Adipocyte (in vitro differentiated cells): ENCODE data around the gene GAPT.
A peak's percentile ranks its signal among the peaks of the same experiment; 100 is the strongest.

Experiments
- DNase-seq: peaks from one replicate; pipeline ENCODE4 v3.0.0-alpha.2; 2015; ENCODE audit warnings: low read depth
- H3K27me3 ChIP-seq: replicated peaks from 2 replicates; pipeline ENCODE4 v1.7.0; 2013; ENCODE audit warnings: mild to moderate bottlenecking, low read length, moderate library complexity; ENCODE audit not compliant: control insufficient read depth, insufficient read depth
- H3K36me3 ChIP-seq: 2 replicates; pipeline ENCODE4 v1.7.0; 2013; ENCODE audit warnings: low read length, mild to moderate bottlenecking, moderate library complexity; ENCODE audit not compliant: control insufficient read depth, insufficient read depth, severe bottlenecking
- H3K4me1 ChIP-seq: 2 replicates; pipeline ENCODE4 v1.7.0; 2013; ENCODE audit warnings: mild to moderate bottlenecking, low read length, moderate library complexity; ENCODE audit not compliant: control insufficient read depth, insufficient read depth
- H3K4me3 ChIP-seq: 2 replicates; pipeline ENCODE4 v1.7.0; 2013; ENCODE audit warnings: mild to moderate bottlenecking, low read length, moderate library complexity
- H3K9ac ChIP-seq: 2 replicates; pipeline ENCODE4 v1.7.0; 2013; ENCODE audit warnings: mild to moderate bottlenecking, low read length, moderate library complexity
- H3K9me3 ChIP-seq: 2 replicates; pipeline ENCODE4 v1.7.0; 2013; ENCODE audit warnings: mild to moderate bottlenecking, low read length, moderate library complexity; ENCODE audit not compliant: control insufficient read depth

The GAPT gene

GRCh38 chr5:58462623-58463230, 28.5 kb upstream of the GAPT start:
- H3K4me1 ChIP-seq: peaks cover 19% of the 10 kb centered on the region
- H3K36me3 ChIP-seq: peaks cover 2% of the 10 kb centered on the region
- H3K4me3 ChIP-seq: no peak overlapping the region
- no peaks in the 10 kb centered on the region for H3K27me3 ChIP-seq
- H3K9me3 ChIP-seq: no peaks in the 10 kb centered on the region
- H3K9ac ChIP-seq: peak overlapping the region; percentile 8
- DNase-seq: peak; percentile 82

- no peaks in the 10 kb centered on the region for H3K36me3 ChIP-seq
- H3K9me3 ChIP-seq: no peaks in the 10 kb centered on the region
- H3K9ac ChIP-seq: no peak overlapping the region
- peaks cover 6% of the 10 kb centered on the region for H3K4me1 ChIP-seq
- no peak for DNase-seq
- H3K27me3 ChIP-seq: no peaks in the 10 kb centered on the region
- no peak overlapping the region for H3K4me3 ChIP-seq
Measured at GRCh38 chr5:58466939-58467338, 24.3 kb upstream of the GAPT start.

GRCh38 chr5:58469896-58470295, 21.3 kb upstream of the GAPT start:
- H3K4me3 ChIP-seq: no peak overlapping the region
- no peak for DNase-seq
- H3K27me3 ChIP-seq: no peaks in the 10 kb centered on the region
- no peaks in the 10 kb centered on the region for H3K9me3 ChIP-seq
- no peaks in the 10 kb centered on the region for H3K4me1 ChIP-seq
- no peak overlapping the region for H3K9ac ChIP-seq
- no peaks in the 10 kb centered on the region for H3K36me3 ChIP-seq

GRCh38 chr5:58475404-58475803, 15.8 kb upstream of the GAPT start:
- Histone ChIP-seq H3K36me3 (no peaks in the 10 kb centered on the region), H3K9ac (no peak overlapping the region), H3K27me3 (no peaks in the 10 kb centered on the region), H3K4me3 (no peak overlapping the region), H3K4me1 (no peaks in the 10 kb centered on the region), H3K9me3 (peaks cover 2% of the 10 kb centered on the region)
- no peak for DNase-seq

GRCh38 chr5:58477760-58478376, 13.4 kb upstream of the GAPT start:
- Histone ChIP-seq H3K9ac (no peak overlapping the region), H3K9me3 (peaks cover 2% of the 10 kb centered on the region), H3K4me3 (no peak overlapping the region), H3K4me1 (no peaks in the 10 kb centered on the region), H3K27me3 (no peaks in the 10 kb centered on the region), H3K36me3 (no peaks in the 10 kb centered on the region)
- DNase-seq: no peak

GRCh38 chr5:58481066-58481676, 10.1 kb upstream of the GAPT start:
- H3K9me3 ChIP-seq: no peaks in the 10 kb centered on the region
- DNase-seq: no peak
- H3K4me1 ChIP-seq: no peaks in the 10 kb centered on the region
- H3K27me3 ChIP-seq: peaks cover 13% of the 10 kb centered on the region
- no peak overlapping the region for H3K4me3 ChIP-seq
- no peaks in the 10 kb centered on the region for H3K36me3 ChIP-seq
- H3K9ac ChIP-seq: no peak overlapping the region

- Histone ChIP-seq H3K27me3 (peaks cover 15% of the 10 kb centered on the region), H3K36me3 (no peaks in the 10 kb centered on the region), H3K9ac (no peak overlapping the region), H3K9me3 (no peaks in the 10 kb centered on the region), H3K4me1 (no peaks in the 10 kb centered on the region), H3K4me3 (no peak overlapping the region)
- DNase-seq: no peak
Measured at GRCh38 chr5:58481828-58482227, 9.4 kb upstream of the GAPT start.

GRCh38 chr5:58482536-58482935, 8.7 kb upstream of the GAPT start:
- H3K4me3 ChIP-seq: no peak overlapping the region
- DNase-seq: no peak

GRCh38 chr5:58484505-58484904, 6.7 kb upstream of the GAPT start:
- Histone ChIP-seq H3K4me1 (no peaks in the 10 kb centered on the region), H3K27me3 (peaks cover 20% of the 10 kb centered on the region), H3K36me3 (no peaks in the 10 kb centered on the region), H3K9ac (no peak overlapping the region), H3K4me3 (no peak overlapping the region), H3K9me3 (no peaks in the 10 kb centered on the region)
- DNase-seq: no peak

More at GRCh38 chr5:58482536-58482935, 8.7 kb upstream of the GAPT start:
- Histone ChIP-seq H3K9me3 (no peaks in the 10 kb centered on the region), H3K27me3 (peaks cover 15% of the 10 kb centered on the region), H3K36me3 (no peaks in the 10 kb centered on the region), H3K4me1 (no peaks in the 10 kb centered on the region), H3K9ac (no peak overlapping the region)

GRCh38 chr5:58486290-58486689, 4.9 kb upstream of the GAPT start:
- H3K4me1 ChIP-seq: no peaks in the 10 kb centered on the region
- no peak overlapping the region for H3K9ac ChIP-seq
- H3K27me3 ChIP-seq: peaks cover 20% of the 10 kb centered on the region

GRCh38 chr5:58490402-58491050, 709 bp upstream of the GAPT start:
- H3K36me3 ChIP-seq: no peaks in the 10 kb centered on the region
- H3K9ac ChIP-seq: no peak overlapping the region
- DNase-seq: no peak
- no peaks in the 10 kb centered on the region for H3K9me3 ChIP-seq
- no peaks in the 10 kb centered on the region for H3K4me1 ChIP-seq
- H3K27me3 ChIP-seq: peaks cover 10% of the 10 kb centered on the region
- H3K4me3 ChIP-seq: no peak overlapping the region

More at GRCh38 chr5:58486290-58486689, 4.9 kb upstream of the GAPT start:
- Histone ChIP-seq H3K9me3 (no peaks in the 10 kb centered on the region), H3K4me3 (no peak overlapping the region), H3K36me3 (no peaks in the 10 kb centered on the region)
- DNase-seq: no peak
